HepG2 (cell line): Measurements from ENCODE around the gene EIF4A3. TPM values are rescaled to one million over a fixed set of nuclear protein-coding genes. Genes with fewer than 3 reads are reported as not detected.
A peak's percentile ranks its signal among the peaks of the same experiment; 100 is the strongest.

Source experiments
- ERF ChIP-seq: IDR thresholded peaks from 2 replicates; pipeline ENCODE4 v1.6.1; 2018; ENCODE audit warnings: missing biosample characterization, missing genetic modification reagents
- KLF15 ChIP-seq: sonication (generic); formaldehyde crosslinking; IDR thresholded peaks from 2 replicates; pipeline ENCODE4 v1.8.1; 2023; ENCODE audit warnings: borderline replicate concordance, mild to moderate bottlenecking, inconsistent platforms, missing genetic modification reagents, mixed read lengths
- MXI1 ChIP-seq: IDR thresholded peaks from 3 replicates; pipeline ENCODE4 v1.6.1; 2012; ENCODE audit warnings: low read depth, low read length, inconsistent platforms, borderline replicate concordance
- NPAS2 ChIP-seq: sonication (generic); formaldehyde crosslinking; IDR thresholded peaks from 2 replicates; pipeline ENCODE4 v1.8.0; 2022; ENCODE audit warnings: mild to moderate bottlenecking, missing genetic modification reagents, borderline replicate concordance
- RAD21 ChIP-seq: fragments of 450-650 bp; formaldehyde crosslinking; IDR thresholded peaks from 2 replicates; pipeline ENCODE4 v1.5.0; 2020; ENCODE audit warnings: mild to moderate bottlenecking
- REXO4 ChIP-seq: sonication (generic); formaldehyde crosslinking; IDR thresholded peaks from 2 replicates; pipeline ENCODE4 v1.8.0; 2022; ENCODE audit warnings: missing genetic modification reagents, mild to moderate bottlenecking, borderline replicate concordance
- STAG1 ChIP-seq: sonication (generic); formaldehyde crosslinking; IDR thresholded peaks from 2 replicates; pipeline ENCODE4 v1.4.0; 2020; ENCODE audit warnings: missing genetic modification reagents
- ZEB1 ChIP-seq: IDR thresholded peaks from 2 replicates; pipeline ENCODE4 v1.6.1; 2012; ENCODE audit warnings: mild to moderate bottlenecking, low read depth, inconsistent platforms; ENCODE audit not compliant: insufficient replicate concordance
- ZFP1 ChIP-seq: IDR thresholded peaks from 2 replicates; pipeline ENCODE4 v1.6.1; 2016
- ZNF280B ChIP-seq: sonication (generic); formaldehyde crosslinking; IDR thresholded peaks from 2 replicates; pipeline ENCODE4 v1.5.0; 2020; ENCODE audit warnings: missing genetic modification reagents, mild to moderate bottlenecking, borderline replicate concordance
- ZNF407 ChIP-seq: sonication (generic); formaldehyde crosslinking; IDR thresholded peaks from one replicate; pipeline ENCODE4 v1.5.1; 2020; ENCODE audit warnings: mild to moderate bottlenecking, missing genetic modification reagents; ENCODE audit errors: not compliant biosample characterization
- ZNF556 ChIP-seq: sonication (generic); formaldehyde crosslinking; IDR thresholded peaks from 2 replicates; pipeline ENCODE4 v1.4.0; 2020; ENCODE audit warnings: mild to moderate bottlenecking, missing genetic modification reagents, borderline replicate concordance
- ZZZ3 ChIP-seq: sonication (generic); formaldehyde crosslinking; IDR thresholded peaks from 2 replicates; pipeline ENCODE4 v1.4.0; 2020; ENCODE audit warnings: missing genetic modification reagents, mild to moderate bottlenecking, borderline replicate concordance
- polyA plus RNA-seq, 8 experiments: library from polyadenylated mRNA; depleted of rRNA in 3 of 8; stranded (reverse) in 7 of 8; unstranded in 1 of 8; fragments of >200 nt; fragmentation: Illumina TruSeq in 4 of 8; extraction: Trizol in 4 of 8; gene quantifications; 2 replicates each; pipeline versions ENCODE4 v1.2.1 to v1.2.3, GENCODE V29; 2011 to 2016; ENCODE audit warnings: low read depth in 4 of 8, missing spikeins in 1 of 8, mixed read lengths in 1 of 8; ENCODE audit not compliant: insufficient read depth in 1 of 8
- total RNA-seq, 5 experiments: library from RNA; depleted of rRNA; stranded (reverse); fragments of >200 nt; fragmentation: Illumina TruSeq; extraction: Trizol; gene quantifications; 2 replicates each; pipeline ENCODE4 v1.2.3, GENCODE V29; 2016; ENCODE audit warnings: low read depth in 1 of 5
- TF ChIP-seq, protein P1 (sequence below): sonication (generic); formaldehyde crosslinking; IDR thresholded peaks from 2 replicates; pipeline ENCODE4 v1.5.0; 2020; ENCODE audit warnings: mild to moderate bottlenecking, missing genetic modification reagents, borderline replicate concordance
- TF ChIP-seq, protein P2 (sequence below), 2 experiments: fragments of 450-650 bp in 1 of 2; sonication (generic) in 1 of 2; formaldehyde crosslinking; IDR thresholded peaks; 2 replicates each; pipeline versions ENCODE4 v1.5.0 to v1.8.0; 2020 to 2022; ENCODE audit warnings: mild to moderate bottlenecking in 1 of 2, missing genetic modification reagents in 1 of 2

EIF4A3 gene
- total and polyA plus RNA-seq, 2 of the 13 experiments (the other 11 are each of a cell fraction or from before 2014, with no cell fraction given), result 145 to 187 TPM

DNA sequence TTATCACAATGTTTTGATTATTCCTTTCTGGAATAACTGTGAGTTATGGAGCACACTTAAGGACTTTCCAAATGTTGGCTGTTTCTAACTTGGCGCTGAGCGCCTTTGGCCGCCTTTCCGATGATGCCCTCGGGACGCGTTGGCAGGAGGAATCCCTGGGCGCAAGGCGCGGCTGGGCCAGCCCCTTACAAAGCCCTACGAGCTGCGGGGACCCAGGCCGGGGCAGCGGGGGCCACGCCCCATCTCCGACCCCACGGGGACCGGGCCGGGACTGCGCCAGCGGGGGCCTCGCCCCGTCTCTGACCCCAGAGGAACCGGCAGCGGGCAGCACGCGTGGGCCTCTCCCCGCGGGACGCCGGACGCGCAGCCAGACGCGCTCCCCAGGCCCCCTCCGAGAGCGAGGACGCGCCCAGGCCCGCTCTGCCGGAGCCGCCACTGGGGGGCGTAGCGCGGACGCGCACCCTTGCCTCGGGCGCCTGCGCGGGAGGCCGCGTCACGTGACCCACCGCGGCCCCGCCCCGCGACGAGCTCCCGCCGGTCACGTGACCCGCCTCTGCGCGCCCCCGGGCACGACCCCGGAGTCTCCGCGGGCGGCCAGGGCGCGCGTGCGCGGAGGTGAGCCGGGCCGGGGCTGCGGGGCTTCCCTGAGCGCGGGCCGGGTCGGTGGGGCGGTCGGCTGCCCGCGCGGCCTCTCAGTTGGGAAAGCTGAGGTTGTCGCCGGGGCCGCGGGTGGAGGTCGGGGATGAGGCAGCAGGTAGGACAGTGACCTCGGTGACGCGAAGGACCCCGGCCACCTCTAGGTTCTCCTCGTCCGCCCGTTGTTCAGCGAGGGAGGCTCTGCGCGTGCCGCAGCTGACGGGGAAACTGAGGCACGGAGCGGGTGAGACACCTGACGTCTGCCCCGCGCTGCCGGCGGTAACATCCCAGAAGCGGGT lies 45.6 kb downstream of the EIF4A3 start, which contains the start of gene GAA (continued):
- no peak for TF ChIP-seq ZNF407
- TF ChIP-seq STAG1 (CRISPR knock-in tag), result peak; percentile 47
- peak; percentile 73; the same call in 1 of the 3 replicates for TF ChIP-seq MXI1
- no peak; the same call in 1 of the 2 replicates for TF ChIP-seq ZZZ3 (CRISPR knock-in tag)
- TF ChIP-seq ZEB1, result no peak
- no peak; the same call in 1 of the 2 replicates for TF ChIP-seq ZNF556 (CRISPR knock-in tag)
- TF ChIP-seq, protein P1, sequence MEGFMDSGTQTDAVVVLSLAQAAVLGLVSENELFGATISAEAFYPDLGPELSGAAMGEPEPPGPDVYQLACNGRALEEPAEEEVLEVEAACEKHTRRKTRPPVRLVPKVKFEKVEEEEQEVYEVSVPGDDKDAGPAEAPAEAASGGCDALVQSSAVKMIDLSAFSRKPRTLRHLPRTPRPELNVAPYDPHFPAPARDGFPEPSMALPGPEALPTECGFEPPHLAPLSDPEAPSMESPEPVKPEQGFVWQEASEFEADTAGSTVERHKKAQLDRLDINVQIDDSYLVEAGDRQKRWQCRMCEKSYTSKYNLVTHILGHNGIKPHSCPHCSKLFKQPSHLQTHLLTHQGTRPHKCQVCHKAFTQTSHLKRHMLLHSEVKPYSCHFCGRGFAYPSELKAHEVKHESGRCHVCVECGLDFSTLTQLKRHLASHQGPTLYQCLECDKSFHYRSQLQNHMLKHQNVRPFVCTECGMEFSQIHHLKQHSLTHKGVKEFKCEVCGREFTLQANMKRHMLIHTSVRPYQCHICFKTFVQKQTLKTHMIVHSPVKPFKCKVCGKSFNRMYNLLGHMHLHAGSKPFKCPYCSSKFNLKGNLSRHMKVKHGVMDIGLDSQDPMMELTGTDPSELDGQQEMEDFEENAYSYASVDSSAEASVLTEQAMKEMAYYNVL (CRISPR knock-in tag), result no peak; the same call in none of the 2 replicates
- TF ChIP-seq, protein P2, sequence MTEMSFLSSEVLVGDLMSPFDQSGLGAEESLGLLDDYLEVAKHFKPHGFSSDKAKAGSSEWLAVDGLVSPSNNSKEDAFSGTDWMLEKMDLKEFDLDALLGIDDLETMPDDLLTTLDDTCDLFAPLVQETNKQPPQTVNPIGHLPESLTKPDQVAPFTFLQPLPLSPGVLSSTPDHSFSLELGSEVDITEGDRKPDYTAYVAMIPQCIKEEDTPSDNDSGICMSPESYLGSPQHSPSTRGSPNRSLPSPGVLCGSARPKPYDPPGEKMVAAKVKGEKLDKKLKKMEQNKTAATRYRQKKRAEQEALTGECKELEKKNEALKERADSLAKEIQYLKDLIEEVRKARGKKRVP (CRISPR knock-in tag; IDR thresholded peaks at IDR 0.05), result no peak
- TF ChIP-seq ZNF280B (CRISPR knock-in tag), result no peak; the same call in 1 of the 2 replicates
- no peak for TF ChIP-seq ZFP1 (CRISPR knock-in tag)
- no peak for TF ChIP-seq REXO4 (CRISPR knock-in tag)
- peak; percentile 62; the same call in 1 of the 2 replicates for TF ChIP-seq ERF (CRISPR knock-in tag)
- no peak for TF ChIP-seq KLF15 (CRISPR knock-in tag)
- no peak for TF ChIP-seq NPAS2
- peak; percentile 96 for TF ChIP-seq RAD21
